NCI-H187 treated with DMSO at 0.1 percent for 48 hours (cell line): ENCODE results near the gene ZFP42.
"Not testable (repeated sequence)": the region's sequence is repeated elsewhere in the genome, so short reads cannot be mapped to it uniquely, and the experiment has no call there.

ENCODE experiments used
- DNase-seq: peaks from one replicate; lab custom pipeline; 2025; lab: John Stamatoyannopoulos, UW

ZFP42 gene

GRCh38 chr4:187995322-187996207 is at the start of gene ZFP42:
Gene ZFP42, plus strand, starts transcription at chr4:187995771. Its CDS starts 7,037 bp downstream, at chr4:188002808.
- DNase-seq = no peak

- no peak for DNase-seq
Measured at GRCh38 chr4:187961171-187961570, 34.4 kb upstream of the ZFP42 start.

GRCh38 chr4:187961961-187962360 is 33.6 kb upstream of the ZFP42 start:
- no peak for DNase-seq

- no peak for DNase-seq
Measured at GRCh38 chr4:187962926-187963325, 32.6 kb upstream of the ZFP42 start.

GRCh38 chr4:187965726-187966125 is 29.8 kb upstream of the ZFP42 start:
- no peak for DNase-seq

- no peak for DNase-seq
Measured at GRCh38 chr4:187972135-187972534, 23.4 kb upstream of the ZFP42 start.

GRCh38 chr4:187983746-187984145 is 11.8 kb upstream of the ZFP42 start:
- no peak for DNase-seq

GRCh38 chr4:187992971-187993370 is 2.6 kb upstream of the ZFP42 start:
- DNase-seq = no peak

- DNase-seq = no peak
Measured at GRCh38 chr4:187993827-187994226, 1.7 kb upstream of the ZFP42 start.

- no peak for DNase-seq
Measured at GRCh38 chr4:187996502-187997177, 1.1 kb downstream of the ZFP42 start.

GRCh38 chr4:187997991-187998390 is 2.4 kb downstream of the ZFP42 start:
- not testable (repeated sequence) for DNase-seq

- DNase-seq = no peak
Measured at GRCh38 chr4:187999406-187999932, 3.9 kb downstream of the ZFP42 start.

GRCh38 chr4:188002323-188002722 is 6.8 kb downstream of the ZFP42 start:
- no peak for DNase-seq

GRCh38 chr4:188002751-188003150 is 7.2 kb downstream of the ZFP42 start:
- DNase-seq = no peak

- no peak for DNase-seq
Measured at GRCh38 chr4:188005561-188005960, 10.0 kb downstream of the ZFP42 start.

- DNase-seq = no peak
Measured at GRCh38 chr4:188006285-188006848, 10.8 kb downstream of the ZFP42 start.

GRCh38 chr4:188008377-188008776 is 12.8 kb downstream of the ZFP42 start:
- DNase-seq = no peak

GRCh38 chr4:188012426-188012945 is 16.9 kb downstream of the ZFP42 start:
- no peak for DNase-seq

- DNase-seq = no peak
Measured at GRCh38 chr4:188015025-188015940, 19.7 kb downstream of the ZFP42 start.

- DNase-seq = no peak
Measured at GRCh38 chr4:188016754-188017153, 21.2 kb downstream of the ZFP42 start.

GRCh38 chr4:188018262-188018661 is 22.7 kb downstream of the ZFP42 start:
- DNase-seq = no peak
